K562 (cell line): ENCODE results near the gene DDX60.

Source experiments
- EP300 ChIP-seq: IDR thresholded peaks from 2 replicates; pipeline ENCODE4 v1.6.1; 2012; ENCODE audit warnings: low read length, improper control_type of control experiment
- ERF ChIP-seq: fragments of 450-650 bp; formaldehyde crosslinking; IDR thresholded peaks from 2 replicates; pipeline ENCODE4 v1.4.0; 2020; ENCODE audit warnings: mild to moderate bottlenecking, mixed read lengths
- HNRNPK ChIP-seq: fragments of 200-400 bp; formaldehyde crosslinking; IDR thresholded peaks from one replicate; pipeline ENCODE4 v1.6.1; 2018; ENCODE audit warnings: mild to moderate bottlenecking, low read depth, low read length; ENCODE audit not compliant: poor library complexity, severe bottlenecking
- NCOA1 ChIP-seq: fragments of 450-650 bp; IDR thresholded peaks from 2 replicates; pipeline ENCODE4 v1.6.1; 2016; ENCODE audit warnings: low read depth
- PML ChIP-seq: IDR thresholded peaks from 2 replicates; pipeline ENCODE4 v1.6.1; 2012; ENCODE audit warnings: low read length, inconsistent platforms
- SP1 ChIP-seq: sonication (generic); formaldehyde crosslinking; IDR thresholded peaks from 2 replicates; pipeline ENCODE4 v1.8.1; 2022; ENCODE audit warnings: mild to moderate bottlenecking, missing genetic modification reagents
- SP2 ChIP-seq: IDR thresholded peaks from 2 replicates; pipeline ENCODE4 v1.6.1; 2011; ENCODE audit warnings: mild to moderate bottlenecking, low read depth, low read length, moderate library complexity; ENCODE audit not compliant: poor library complexity, severe bottlenecking; ENCODE audit errors: extremely low read depth
- SREBF2 ChIP-seq: sonication (generic); formaldehyde crosslinking; IDR thresholded peaks from 2 replicates; pipeline ENCODE4 v1.4.0; 2020; ENCODE audit warnings: mild to moderate bottlenecking, missing genetic modification reagents
- YY1 ChIP-seq, 3 experiments: IDR thresholded peaks; 2 replicates each; pipeline ENCODE4 v1.6.1; 2011; ENCODE audit warnings: low read length in 2 of 3, mild to moderate bottlenecking in 2 of 3, moderate library complexity in 2 of 3, borderline replicate concordance in 1 of 3, control low read depth in 1 of 3, low read depth in 1 of 3; ENCODE audit not compliant: insufficient read depth in 3 of 3, insufficient replicate concordance in 2 of 3, control insufficient read depth in 1 of 3, insufficient read length in 1 of 3; ENCODE audit errors: extremely low read depth in 1 of 3
- ZNF699 ChIP-seq: fragments of 250-450 bp; sonication (Bioruptor Pico); IDR thresholded peaks from 2 replicates; pipeline ENCODE4 v1.8.0; 2021; ENCODE audit warnings: mild to moderate bottlenecking, moderate library complexity; ENCODE audit not compliant: insufficient replicate concordance
- TF ChIP-seq, protein P1 (sequence below): fragments of 200-600 bp; sonication (generic); IDR thresholded peaks from one replicate; pipeline ENCODE4 v1.6.1; 2012; ENCODE audit warnings: mild to moderate bottlenecking, low read depth, low read length, inconsistent platforms
- TF ChIP-seq, protein P2 (sequence below): fragments of 250-450 bp; sonication (Bioruptor Pico); IDR thresholded peaks from 2 replicates; pipeline ENCODE4 v1.5.0; 2021
- TF ChIP-seq, protein P3 (sequence below): fragments of 250-450 bp; sonication (Bioruptor Pico); IDR thresholded peaks from 2 replicates; pipeline ENCODE4 v1.8.0; 2021; ENCODE audit warnings: mild to moderate bottlenecking, moderate library complexity

DNA sequence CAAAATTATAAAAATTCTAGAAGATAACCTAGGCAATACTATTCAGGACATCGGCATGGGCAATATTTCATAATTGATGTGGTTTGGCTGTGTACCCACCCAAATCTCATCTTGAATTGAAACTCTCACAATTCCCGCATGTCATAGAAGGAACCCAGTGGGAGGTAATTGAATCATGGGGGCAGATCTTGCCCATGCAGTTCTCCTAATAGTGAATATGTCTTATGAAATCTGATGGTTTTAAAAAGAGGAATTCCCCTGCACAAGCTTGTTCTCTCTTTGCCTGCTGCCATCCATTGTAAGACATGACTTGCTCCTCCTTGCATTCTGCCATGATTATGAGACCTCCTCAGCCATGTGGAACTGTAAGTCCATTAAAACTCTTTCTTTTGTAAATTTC is 77.7 kb downstream of the DDX60 start:
- TF ChIP-seq, protein P1, sequence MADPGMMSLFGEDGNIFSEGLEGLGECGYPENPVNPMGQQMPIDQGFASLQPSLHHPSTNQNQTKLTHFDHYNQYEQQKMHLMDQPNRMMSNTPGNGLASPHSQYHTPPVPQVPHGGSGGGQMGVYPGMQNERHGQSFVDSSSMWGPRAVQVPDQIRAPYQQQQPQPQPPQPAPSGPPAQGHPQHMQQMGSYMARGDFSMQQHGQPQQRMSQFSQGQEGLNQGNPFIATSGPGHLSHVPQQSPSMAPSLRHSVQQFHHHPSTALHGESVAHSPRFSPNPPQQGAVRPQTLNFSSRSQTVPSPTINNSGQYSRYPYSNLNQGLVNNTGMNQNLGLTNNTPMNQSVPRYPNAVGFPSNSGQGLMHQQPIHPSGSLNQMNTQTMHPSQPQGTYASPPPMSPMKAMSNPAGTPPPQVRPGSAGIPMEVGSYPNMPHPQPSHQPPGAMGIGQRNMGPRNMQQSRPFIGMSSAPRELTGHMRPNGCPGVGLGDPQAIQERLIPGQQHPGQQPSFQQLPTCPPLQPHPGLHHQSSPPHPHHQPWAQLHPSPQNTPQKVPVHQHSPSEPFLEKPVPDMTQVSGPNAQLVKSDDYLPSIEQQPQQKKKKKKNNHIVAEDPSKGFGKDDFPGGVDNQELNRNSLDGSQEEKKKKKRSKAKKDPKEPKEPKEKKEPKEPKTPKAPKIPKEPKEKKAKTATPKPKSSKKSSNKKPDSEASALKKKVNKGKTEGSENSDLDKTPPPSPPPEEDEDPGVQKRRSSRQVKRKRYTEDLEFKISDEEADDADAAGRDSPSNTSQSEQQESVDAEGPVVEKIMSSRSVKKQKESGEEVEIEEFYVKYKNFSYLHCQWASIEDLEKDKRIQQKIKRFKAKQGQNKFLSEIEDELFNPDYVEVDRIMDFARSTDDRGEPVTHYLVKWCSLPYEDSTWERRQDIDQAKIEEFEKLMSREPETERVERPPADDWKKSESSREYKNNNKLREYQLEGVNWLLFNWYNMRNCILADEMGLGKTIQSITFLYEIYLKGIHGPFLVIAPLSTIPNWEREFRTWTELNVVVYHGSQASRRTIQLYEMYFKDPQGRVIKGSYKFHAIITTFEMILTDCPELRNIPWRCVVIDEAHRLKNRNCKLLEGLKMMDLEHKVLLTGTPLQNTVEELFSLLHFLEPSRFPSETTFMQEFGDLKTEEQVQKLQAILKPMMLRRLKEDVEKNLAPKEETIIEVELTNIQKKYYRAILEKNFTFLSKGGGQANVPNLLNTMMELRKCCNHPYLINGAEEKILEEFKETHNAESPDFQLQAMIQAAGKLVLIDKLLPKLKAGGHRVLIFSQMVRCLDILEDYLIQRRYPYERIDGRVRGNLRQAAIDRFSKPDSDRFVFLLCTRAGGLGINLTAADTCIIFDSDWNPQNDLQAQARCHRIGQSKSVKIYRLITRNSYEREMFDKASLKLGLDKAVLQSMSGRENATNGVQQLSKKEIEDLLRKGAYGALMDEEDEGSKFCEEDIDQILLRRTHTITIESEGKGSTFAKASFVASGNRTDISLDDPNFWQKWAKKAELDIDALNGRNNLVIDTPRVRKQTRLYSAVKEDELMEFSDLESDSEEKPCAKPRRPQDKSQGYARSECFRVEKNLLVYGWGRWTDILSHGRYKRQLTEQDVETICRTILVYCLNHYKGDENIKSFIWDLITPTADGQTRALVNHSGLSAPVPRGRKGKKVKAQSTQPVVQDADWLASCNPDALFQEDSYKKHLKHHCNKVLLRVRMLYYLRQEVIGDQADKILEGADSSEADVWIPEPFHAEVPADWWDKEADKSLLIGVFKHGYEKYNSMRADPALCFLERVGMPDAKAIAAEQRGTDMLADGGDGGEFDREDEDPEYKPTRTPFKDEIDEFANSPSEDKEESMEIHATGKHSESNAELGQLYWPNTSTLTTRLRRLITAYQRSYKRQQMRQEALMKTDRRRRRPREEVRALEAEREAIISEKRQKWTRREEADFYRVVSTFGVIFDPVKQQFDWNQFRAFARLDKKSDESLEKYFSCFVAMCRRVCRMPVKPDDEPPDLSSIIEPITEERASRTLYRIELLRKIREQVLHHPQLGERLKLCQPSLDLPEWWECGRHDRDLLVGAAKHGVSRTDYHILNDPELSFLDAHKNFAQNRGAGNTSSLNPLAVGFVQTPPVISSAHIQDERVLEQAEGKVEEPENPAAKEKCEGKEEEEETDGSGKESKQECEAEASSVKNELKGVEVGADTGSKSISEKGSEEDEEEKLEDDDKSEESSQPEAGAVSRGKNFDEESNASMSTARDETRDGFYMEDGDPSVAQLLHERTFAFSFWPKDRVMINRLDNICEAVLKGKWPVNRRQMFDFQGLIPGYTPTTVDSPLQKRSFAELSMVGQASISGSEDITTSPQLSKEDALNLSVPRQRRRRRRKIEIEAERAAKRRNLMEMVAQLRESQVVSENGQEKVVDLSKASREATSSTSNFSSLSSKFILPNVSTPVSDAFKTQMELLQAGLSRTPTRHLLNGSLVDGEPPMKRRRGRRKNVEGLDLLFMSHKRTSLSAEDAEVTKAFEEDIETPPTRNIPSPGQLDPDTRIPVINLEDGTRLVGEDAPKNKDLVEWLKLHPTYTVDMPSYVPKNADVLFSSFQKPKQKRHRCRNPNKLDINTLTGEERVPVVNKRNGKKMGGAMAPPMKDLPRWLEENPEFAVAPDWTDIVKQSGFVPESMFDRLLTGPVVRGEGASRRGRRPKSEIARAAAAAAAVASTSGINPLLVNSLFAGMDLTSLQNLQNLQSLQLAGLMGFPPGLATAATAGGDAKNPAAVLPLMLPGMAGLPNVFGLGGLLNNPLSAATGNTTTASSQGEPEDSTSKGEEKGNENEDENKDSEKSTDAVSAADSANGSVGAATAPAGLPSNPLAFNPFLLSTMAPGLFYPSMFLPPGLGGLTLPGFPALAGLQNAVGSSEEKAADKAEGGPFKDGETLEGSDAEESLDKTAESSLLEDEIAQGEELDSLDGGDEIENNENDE = no peak
- TF ChIP-seq, protein P2, sequence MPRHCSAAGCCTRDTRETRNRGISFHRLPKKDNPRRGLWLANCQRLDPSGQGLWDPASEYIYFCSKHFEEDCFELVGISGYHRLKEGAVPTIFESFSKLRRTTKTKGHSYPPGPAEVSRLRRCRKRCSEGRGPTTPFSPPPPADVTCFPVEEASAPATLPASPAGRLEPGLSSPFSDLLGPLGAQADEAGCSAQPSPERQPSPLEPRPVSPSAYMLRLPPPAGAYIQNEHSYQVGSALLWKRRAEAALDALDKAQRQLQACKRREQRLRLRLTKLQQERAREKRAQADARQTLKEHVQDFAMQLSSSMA (CRISPR knock-in tag) = no peak
- TF ChIP-seq HNRNPK = no peak
- no peak for TF ChIP-seq NCOA1
- TF ChIP-seq, protein P3, sequence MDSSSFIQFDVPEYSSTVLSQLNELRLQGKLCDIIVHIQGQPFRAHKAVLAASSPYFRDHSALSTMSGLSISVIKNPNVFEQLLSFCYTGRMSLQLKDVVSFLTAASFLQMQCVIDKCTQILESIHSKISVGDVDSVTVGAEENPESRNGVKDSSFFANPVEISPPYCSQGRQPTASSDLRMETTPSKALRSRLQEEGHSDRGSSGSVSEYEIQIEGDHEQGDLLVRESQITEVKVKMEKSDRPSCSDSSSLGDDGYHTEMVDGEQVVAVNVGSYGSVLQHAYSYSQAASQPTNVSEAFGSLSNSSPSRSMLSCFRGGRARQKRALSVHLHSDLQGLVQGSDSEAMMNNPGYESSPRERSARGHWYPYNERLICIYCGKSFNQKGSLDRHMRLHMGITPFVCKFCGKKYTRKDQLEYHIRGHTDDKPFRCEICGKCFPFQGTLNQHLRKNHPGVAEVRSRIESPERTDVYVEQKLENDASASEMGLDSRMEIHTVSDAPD (CRISPR knock-in tag) = no peak
- TF ChIP-seq YY1 (IDR thresholded peaks at IDR 0.05; ENCODE audit: borderline replicate concordance in 1 of 3, control insufficient read depth in 1 of 3, extremely low read depth in 1 of 3, insufficient read depth in 3 of 3, insufficient read length in 1 of 3, insufficient replicate concordance in 2 of 3, low read depth in 1 of 3, low read length in 2 of 3) = no peak
- no peak for TF ChIP-seq SREBF2 (CRISPR knock-in tag)
- TF ChIP-seq PML = no peak
- no peak for TF ChIP-seq ERF (CRISPR knock-in tag)
- no peak for TF ChIP-seq ZNF699 (CRISPR knock-in tag)
- TF ChIP-seq SP2 = no peak
- TF ChIP-seq EP300 = no peak
- TF ChIP-seq SP1 = no peak
